MM.1S (cell line): ENCODE measurements around the gene SORL1.

ENCODE experiments used
- DNase-seq: peaks from one replicate; pipeline ENCODE4 v3.0.0-alpha.2; 2015
- H2AFZ ChIP-seq: fragments of 300-600 bp; sonication (generic); 2 replicates; pipeline ENCODE4 v1.6.0; 2016; ENCODE audit warnings: antibody characterized with exemption, low read length
- H3F3A ChIP-seq: fragments of 300-600 bp; sonication (generic); 2 replicates; pipeline ENCODE4 v1.6.1; 2016; ENCODE audit warnings: mild to moderate bottlenecking, antibody characterized with exemption, low read length, moderate library complexity, mixed read lengths; ENCODE audit not compliant: insufficient read depth
- H3K27ac ChIP-seq: fragments of 300-600 bp; sonication (generic); 2 replicates; pipeline ENCODE4 v1.5.1; 2016; ENCODE audit warnings: mild to moderate bottlenecking, low read length
- H3K27me3 ChIP-seq: fragments of 300-600 bp; sonication (generic); replicated peaks from 2 replicates; pipeline ENCODE4 v1.6.0; 2016; ENCODE audit warnings: low read length; ENCODE audit not compliant: insufficient read depth
- H3K36me3 ChIP-seq: fragments of 300-600 bp; sonication (generic); replicated peaks from 2 replicates; pipeline ENCODE4 v1.6.1; 2016; ENCODE audit warnings: mild to moderate bottlenecking, low read length, mixed read lengths; ENCODE audit not compliant: insufficient read depth
- H3K4me1 ChIP-seq: fragments of 300-600 bp; sonication (generic); 2 replicates; pipeline ENCODE4 v1.6.1; 2016; ENCODE audit warnings: low read length, mixed read lengths
- H3K4me2 ChIP-seq: fragments of 300-600 bp; sonication (generic); 2 replicates; pipeline ENCODE4 v1.6.0; 2016; ENCODE audit warnings: low read depth, low read length
- H3K4me3 ChIP-seq: fragments of 300-600 bp; sonication (generic); 2 replicates; pipeline ENCODE4 v1.5.1; 2016; ENCODE audit warnings: low read length, mixed read lengths
- H3K79me2 ChIP-seq: fragments of 300-600 bp; sonication (generic); 2 replicates; pipeline ENCODE4 v1.6.1; 2016; ENCODE audit warnings: mixed run types, low read length, mixed read lengths
- H3K9ac ChIP-seq: fragments of 300-600 bp; sonication (generic); 2 replicates; pipeline ENCODE4 v1.6.1; 2016; ENCODE audit warnings: low read length, mixed read lengths
- H3K9me2 ChIP-seq: fragments of 300-600 bp; sonication (generic); replicated peaks from 2 replicates; pipeline ENCODE4 v1.6.1; 2016; ENCODE audit warnings: mild to moderate bottlenecking, low read length, mixed read lengths; ENCODE audit not compliant: insufficient read depth
- H3K9me3 ChIP-seq: fragments of 300-600 bp; sonication (generic); replicated peaks from 2 replicates; pipeline ENCODE4 v1.6.1; 2016; ENCODE audit warnings: mild to moderate bottlenecking, low read length, mixed read lengths; ENCODE audit not compliant: insufficient read depth
- H4K20me1 ChIP-seq: fragments of 300-600 bp; sonication (generic); 2 replicates; pipeline ENCODE4 v1.6.1; 2016; ENCODE audit warnings: mild to moderate bottlenecking, low read length, moderate library complexity, mixed read lengths; ENCODE audit not compliant: insufficient read depth
- EZH2 ChIP-seq: fragments of 300-600 bp; sonication (generic); optimal IDR thresholded peaks from 2 replicates; pipeline ENCODE3; 2017; ENCODE audit warnings: low read depth, mild to moderate bottlenecking, antibody characterized with exemption, low read length, mixed read lengths
- EZH2phosphoT487 ChIP-seq: fragments of 300-600 bp; sonication (generic); IDR thresholded peaks from 2 replicates; pipeline ENCODE4 v1.6.1; 2018; ENCODE audit warnings: antibody characterized with exemption, low read length
- TF ChIP-seq, protein P1 (sequence below): fragments of 300-600 bp; sonication (generic); IDR thresholded peaks from 2 replicates; pipeline ENCODE4 v1.5.1; 2016; ENCODE audit warnings: antibody characterized with exemption, low read length, mixed read lengths

SORL1 gene

DNA sequence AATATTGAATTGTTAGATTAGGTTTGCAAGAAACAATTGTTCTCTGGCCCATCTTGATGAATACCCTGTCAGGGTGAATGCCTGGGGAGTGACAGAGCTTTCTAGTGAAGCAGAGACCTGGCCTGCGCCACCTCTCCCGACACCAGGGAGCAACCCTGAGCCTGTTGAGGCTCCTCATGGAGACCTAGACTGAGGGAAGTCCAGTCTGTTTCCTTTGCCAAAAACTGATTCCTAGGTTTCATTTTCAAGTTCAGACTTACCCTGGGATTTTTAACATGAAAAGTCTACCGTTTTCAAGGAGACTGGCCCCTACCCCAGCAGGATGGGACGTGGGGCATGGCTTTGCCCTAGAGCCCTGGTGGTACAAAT, 174.4 kb downstream of the SORL1 start:
- Histone ChIP-seq H3K27ac (no peak overlapping the region), H4K20me1 (no peaks in the 10 kb centered on the region), H3K4me2 (no peak overlapping the region), H3K9ac (no peak overlapping the region), H3K4me1 (no peaks in the 10 kb centered on the region), H3K27me3 (no peaks in the 10 kb centered on the region), H3K9me3 (no peaks in the 10 kb centered on the region), H3K4me3 (no peak overlapping the region), H3F3A (no peaks in the 10 kb centered on the region), H3K36me3 (no peaks in the 10 kb centered on the region), H2AFZ (no peak overlapping the region), H3K9me2 (no peaks in the 10 kb centered on the region), H3K79me2 (no peaks in the 10 kb centered on the region)
- no peak for DNase-seq
- TF ChIP-seq EZH2 (no peak), EZH2phosphoT487 (no peak)
- TF ChIP-seq, protein P1, sequence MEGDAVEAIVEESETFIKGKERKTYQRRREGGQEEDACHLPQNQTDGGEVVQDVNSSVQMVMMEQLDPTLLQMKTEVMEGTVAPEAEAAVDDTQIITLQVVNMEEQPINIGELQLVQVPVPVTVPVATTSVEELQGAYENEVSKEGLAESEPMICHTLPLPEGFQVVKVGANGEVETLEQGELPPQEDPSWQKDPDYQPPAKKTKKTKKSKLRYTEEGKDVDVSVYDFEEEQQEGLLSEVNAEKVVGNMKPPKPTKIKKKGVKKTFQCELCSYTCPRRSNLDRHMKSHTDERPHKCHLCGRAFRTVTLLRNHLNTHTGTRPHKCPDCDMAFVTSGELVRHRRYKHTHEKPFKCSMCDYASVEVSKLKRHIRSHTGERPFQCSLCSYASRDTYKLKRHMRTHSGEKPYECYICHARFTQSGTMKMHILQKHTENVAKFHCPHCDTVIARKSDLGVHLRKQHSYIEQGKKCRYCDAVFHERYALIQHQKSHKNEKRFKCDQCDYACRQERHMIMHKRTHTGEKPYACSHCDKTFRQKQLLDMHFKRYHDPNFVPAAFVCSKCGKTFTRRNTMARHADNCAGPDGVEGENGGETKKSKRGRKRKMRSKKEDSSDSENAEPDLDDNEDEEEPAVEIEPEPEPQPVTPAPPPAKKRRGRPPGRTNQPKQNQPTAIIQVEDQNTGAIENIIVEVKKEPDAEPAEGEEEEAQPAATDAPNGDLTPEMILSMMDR, result no peak

DNA sequence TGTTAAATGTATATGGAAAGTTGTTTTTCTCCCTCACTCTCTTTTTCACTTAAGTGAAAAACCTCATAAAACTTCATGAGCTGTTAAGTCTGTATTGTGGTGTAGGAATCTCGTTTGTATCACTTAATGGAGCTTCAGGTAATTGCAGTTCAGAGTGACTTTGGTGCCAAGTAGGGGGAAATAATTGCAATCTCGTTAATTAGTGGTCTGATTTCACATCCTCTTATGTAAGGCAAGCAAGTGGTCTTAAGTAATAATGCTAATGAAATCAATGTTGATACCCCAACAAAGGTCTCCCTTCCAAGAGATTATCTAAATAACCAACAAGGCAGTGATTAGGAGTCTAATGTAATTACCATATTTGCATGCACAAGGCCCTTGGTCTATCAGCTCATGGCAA, 174.9 kb downstream of the SORL1 start:
- H3K9me2 ChIP-seq, result no peaks in the 10 kb centered on the region
- no peak overlapping the region for H3K27ac ChIP-seq
- no peak for DNase-seq
- H3K4me3 ChIP-seq, result no peak overlapping the region
- no peaks in the 10 kb centered on the region for H3K27me3 ChIP-seq
- H2AFZ ChIP-seq, result no peak overlapping the region
- H3K9ac ChIP-seq, result no peak overlapping the region
- H3K4me1 ChIP-seq, result no peaks in the 10 kb centered on the region
- TF ChIP-seq, protein P1, result no peak
- TF ChIP-seq EZH2phosphoT487 (no peak), EZH2 (no peak)
- H3K4me2 ChIP-seq, result no peak overlapping the region
- no peaks in the 10 kb centered on the region for H3K36me3 ChIP-seq
- no peaks in the 10 kb centered on the region for H4K20me1 ChIP-seq
- no peaks in the 10 kb centered on the region for H3F3A ChIP-seq
- H3K79me2 ChIP-seq, result no peaks in the 10 kb centered on the region
- H3K9me3 ChIP-seq, result no peaks in the 10 kb centered on the region

- TF ChIP-seq EZH2 (no peak), EZH2phosphoT487 (no peak)
- TF ChIP-seq, protein P1, result no peak
- no peak overlapping the region for H3K4me3 ChIP-seq
- no peaks in the 10 kb centered on the region for H3K4me1 ChIP-seq
- H3K4me2 ChIP-seq, result no peak overlapping the region
- no peak overlapping the region for H3K9ac ChIP-seq
- no peaks in the 10 kb centered on the region for H3K9me3 ChIP-seq
- no peaks in the 10 kb centered on the region for H3K79me2 ChIP-seq
- H3K9me2 ChIP-seq, result no peaks in the 10 kb centered on the region
- no peak overlapping the region for H2AFZ ChIP-seq
- H3F3A ChIP-seq, result no peaks in the 10 kb centered on the region
- DNase-seq, result no peak
- no peaks in the 10 kb centered on the region for H4K20me1 ChIP-seq
- H3K27ac ChIP-seq, result no peak overlapping the region
- H3K36me3 ChIP-seq, result no peaks in the 10 kb centered on the region
- H3K27me3 ChIP-seq, result no peaks in the 10 kb centered on the region
Observed at GRCh38 chr11:121630041-121630440, 177.9 kb downstream of the SORL1 start.

DNA sequence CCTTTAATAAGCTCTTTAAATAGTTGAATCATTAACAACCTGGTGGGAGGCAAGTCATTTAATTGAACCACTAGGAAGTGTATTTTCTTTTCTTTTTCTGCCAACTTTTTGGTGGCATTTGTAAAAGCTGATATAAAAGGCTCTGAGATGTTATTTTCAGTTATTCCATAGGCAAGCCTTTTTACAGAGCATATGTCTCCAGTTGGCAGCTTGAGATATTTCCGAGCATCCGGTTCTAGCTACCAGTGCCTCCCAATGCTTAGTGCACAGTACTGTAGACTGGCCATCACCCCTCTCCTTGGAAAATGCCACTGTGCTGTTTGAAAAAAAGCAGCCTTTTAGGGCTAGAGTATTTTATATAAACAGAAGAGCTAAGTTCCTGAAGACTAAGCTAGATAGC, 179.3 kb downstream of the SORL1 start:
- H3K4me2 ChIP-seq, result no peak overlapping the region

More for the DNA sequence above, 179.3 kb downstream of the SORL1 start:
- H2AFZ ChIP-seq, result no peak overlapping the region
- no peak for DNase-seq
- H3F3A ChIP-seq, result no peaks in the 10 kb centered on the region
- no peaks in the 10 kb centered on the region for H3K9me2 ChIP-seq
- no peak overlapping the region for H3K4me3 ChIP-seq
- H3K27ac ChIP-seq, result no peak overlapping the region
- no peaks in the 10 kb centered on the region for H3K4me1 ChIP-seq
- no peaks in the 10 kb centered on the region for H3K27me3 ChIP-seq
- H4K20me1 ChIP-seq, result no peaks in the 10 kb centered on the region
- H3K36me3 ChIP-seq, result no peaks in the 10 kb centered on the region
- H3K9me3 ChIP-seq, result no peaks in the 10 kb centered on the region
- no peak overlapping the region for H3K9ac ChIP-seq
- no peaks in the 10 kb centered on the region for H3K79me2 ChIP-seq
- TF ChIP-seq EZH2phosphoT487, result no peak
- TF ChIP-seq, protein P1, result no peak
- no peak for TF ChIP-seq EZH2
